ENCODE data around the gene FAM168B.

The FAM168B gene

GRCh38 chr2:131142849-131143248 lies 49.6 kb upstream of the FAM168B start (continued):
- TF ChIP-seq CREB5 (CRISPR knock-in tag; IDR thresholded peaks at IDR 0.05; ENCODE audit: low read depth): no peak

GRCh38 chr2:131140581-131140980 lies 47.3 kb upstream of the FAM168B start:
- ATAC-seq: no peak
- TF ChIP-seq PPARA (CRISPR knock-in tag; IDR thresholded peaks at IDR 0.05; ENCODE audit: borderline replicate concordance) (no peak), SNAI2 (CRISPR knock-in tag; IDR thresholded peaks at IDR 0.05) (no peak), CSRNP3 (CRISPR knock-in tag; IDR thresholded peaks at IDR 0.05) (no peak), TCF4 (CRISPR knock-in tag; IDR thresholded peaks at IDR 0.05; ENCODE audit: borderline replicate concordance) (no peak), RARB (CRISPR knock-in tag; IDR thresholded peaks at IDR 0.05) (no peak), CREB5 (CRISPR knock-in tag; IDR thresholded peaks at IDR 0.05; ENCODE audit: low read depth) (no peak), ZFP30 (CRISPR knock-in tag; IDR thresholded peaks at IDR 0.05) (no peak), OSR1 (CRISPR knock-in tag; IDR thresholded peaks at IDR 0.05) (no peak), TSHZ2 (CRISPR knock-in tag; IDR thresholded peaks at IDR 0.05) (no peak)

- TF ChIP-seq, protein P1, sequence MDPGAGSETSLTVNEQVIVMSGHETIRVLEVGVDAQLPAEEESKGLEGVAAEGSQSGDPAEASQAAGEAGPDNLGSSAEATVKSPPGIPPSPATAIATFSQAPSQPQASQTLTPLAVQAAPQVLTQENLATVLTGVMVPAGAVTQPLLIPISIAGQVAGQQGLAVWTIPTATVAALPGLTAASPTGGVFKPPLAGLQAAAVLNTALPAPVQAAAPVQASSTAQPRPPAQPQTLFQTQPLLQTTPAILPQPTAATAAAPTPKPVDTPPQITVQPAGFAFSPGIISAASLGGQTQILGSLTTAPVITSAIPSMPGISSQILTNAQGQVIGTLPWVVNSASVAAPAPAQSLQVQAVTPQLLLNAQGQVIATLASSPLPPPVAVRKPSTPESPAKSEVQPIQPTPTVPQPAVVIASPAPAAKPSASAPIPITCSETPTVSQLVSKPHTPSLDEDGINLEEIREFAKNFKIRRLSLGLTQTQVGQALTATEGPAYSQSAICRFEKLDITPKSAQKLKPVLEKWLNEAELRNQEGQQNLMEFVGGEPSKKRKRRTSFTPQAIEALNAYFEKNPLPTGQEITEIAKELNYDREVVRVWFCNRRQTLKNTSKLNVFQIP (CRISPR knock-in tag; IDR thresholded peaks at IDR 0.05; ENCODE audit: borderline replicate concordance, low read depth): no peak
- TF ChIP-seq CSRNP3 (CRISPR knock-in tag; IDR thresholded peaks at IDR 0.05) (no peak), ISL1 (CRISPR knock-in tag; IDR thresholded peaks at IDR 0.05) (no peak), CSDC2 (CRISPR knock-in tag; IDR thresholded peaks at IDR 0.05) (no peak), RARB (CRISPR knock-in tag; IDR thresholded peaks at IDR 0.05) (no peak), TCF4 (CRISPR knock-in tag; IDR thresholded peaks at IDR 0.05; ENCODE audit: borderline replicate concordance) (no peak), PPARA (CRISPR knock-in tag; IDR thresholded peaks at IDR 0.05; ENCODE audit: borderline replicate concordance) (no peak), ARNTL (CRISPR knock-in tag; IDR thresholded peaks at IDR 0.05; ENCODE audit: borderline replicate concordance, low read depth) (no peak), GLIS3 (CRISPR knock-in tag; IDR thresholded peaks at IDR 0.05) (no peak), CREB5 (CRISPR knock-in tag; IDR thresholded peaks at IDR 0.05; ENCODE audit: low read depth) (no peak), TOX (CRISPR knock-in tag; IDR thresholded peaks at IDR 0.05; ENCODE audit: borderline replicate concordance) (no peak)
Observed at GRCh38 chr2:131132729-131133128, 39.5 kb upstream of the FAM168B start.

DNA sequence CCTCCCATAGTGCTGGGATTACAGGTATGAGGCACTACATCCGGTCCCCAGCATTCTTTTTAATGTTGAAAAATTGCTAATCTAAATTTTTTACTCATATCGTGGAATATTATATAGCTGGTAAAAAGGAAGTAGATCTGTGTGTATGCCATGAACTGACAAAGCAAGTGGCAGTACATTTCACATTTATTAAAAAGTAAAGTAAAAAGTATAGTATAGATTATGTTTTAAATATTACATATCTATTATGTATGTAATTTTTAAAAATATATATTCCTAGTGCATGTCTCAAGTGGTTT lies 37.0 kb upstream of the FAM168B start:
- no peak for ATAC-seq
- no peak for TF ChIP-seq ZC3H10 (CRISPR knock-in tag; IDR thresholded peaks at IDR 0.05)
- TF ChIP-seq, protein P1 (CRISPR knock-in tag; IDR thresholded peaks at IDR 0.05; ENCODE audit: borderline replicate concordance, low read depth): no peak
- TF ChIP-seq ARNTL (CRISPR knock-in tag; IDR thresholded peaks at IDR 0.05; ENCODE audit: borderline replicate concordance, low read depth): no peak
- no peak for TF ChIP-seq CSDC2 (CRISPR knock-in tag; IDR thresholded peaks at IDR 0.05)
- no peak for TF ChIP-seq GLIS3 (CRISPR knock-in tag; IDR thresholded peaks at IDR 0.05)
- no peak for TF ChIP-seq TCF4 (CRISPR knock-in tag; IDR thresholded peaks at IDR 0.05; ENCODE audit: borderline replicate concordance)
- TF ChIP-seq TSHZ2 (CRISPR knock-in tag; IDR thresholded peaks at IDR 0.05): no peak
- TF ChIP-seq ZFP3 (CRISPR knock-in tag; IDR thresholded peaks at IDR 0.05): no peak
- no peak for TF ChIP-seq BACH2 (CRISPR knock-in tag; IDR thresholded peaks at IDR 0.05; ENCODE audit: borderline replicate concordance)

More at GRCh38 chr2:131132729-131133128, 39.5 kb upstream of the FAM168B start:
- no peak for ATAC-seq
